Erythroblast (primary cell): Measurements from ENCODE around the gene RCCD1.

Experiments used
- DNase-seq, 2 experiments: peaks; one replicate each; lab custom pipeline; 2025; lab: John Stamatoyannopoulos, UW
- GATA1 ChIP-seq: IDR thresholded peaks from 2 replicates; pipeline ENCODE4 v1.6.1; 2011; ENCODE audit warnings: low read depth, mild to moderate bottlenecking, control low read depth, low read length, moderate library complexity
- POLR2A ChIP-seq: IDR thresholded peaks from 2 replicates; pipeline ENCODE4 v1.6.1; 2011; ENCODE audit warnings: mild to moderate bottlenecking, low read length

The RCCD1 gene

GRCh38 chr15:90929246-90930019 lies 25.3 kb upstream of the RCCD1 start:
- no peak for DNase-seq
- TF ChIP-seq GATA1 (no peak), POLR2A (no peak)

- TF ChIP-seq GATA1 (no peak), POLR2A (no peak)
- peak; percentile 38 to 55 for DNase-seq
These were observed 23.7 kb upstream of the RCCD1 start for GRCh38 chr15:90930861-90931574.

- no peak for DNase-seq
- TF ChIP-seq GATA1 = no peak
- TF ChIP-seq POLR2A = no peak
These were observed 23.2 kb upstream of the RCCD1 start for GRCh38 chr15:90931575-90931827.

DNA sequence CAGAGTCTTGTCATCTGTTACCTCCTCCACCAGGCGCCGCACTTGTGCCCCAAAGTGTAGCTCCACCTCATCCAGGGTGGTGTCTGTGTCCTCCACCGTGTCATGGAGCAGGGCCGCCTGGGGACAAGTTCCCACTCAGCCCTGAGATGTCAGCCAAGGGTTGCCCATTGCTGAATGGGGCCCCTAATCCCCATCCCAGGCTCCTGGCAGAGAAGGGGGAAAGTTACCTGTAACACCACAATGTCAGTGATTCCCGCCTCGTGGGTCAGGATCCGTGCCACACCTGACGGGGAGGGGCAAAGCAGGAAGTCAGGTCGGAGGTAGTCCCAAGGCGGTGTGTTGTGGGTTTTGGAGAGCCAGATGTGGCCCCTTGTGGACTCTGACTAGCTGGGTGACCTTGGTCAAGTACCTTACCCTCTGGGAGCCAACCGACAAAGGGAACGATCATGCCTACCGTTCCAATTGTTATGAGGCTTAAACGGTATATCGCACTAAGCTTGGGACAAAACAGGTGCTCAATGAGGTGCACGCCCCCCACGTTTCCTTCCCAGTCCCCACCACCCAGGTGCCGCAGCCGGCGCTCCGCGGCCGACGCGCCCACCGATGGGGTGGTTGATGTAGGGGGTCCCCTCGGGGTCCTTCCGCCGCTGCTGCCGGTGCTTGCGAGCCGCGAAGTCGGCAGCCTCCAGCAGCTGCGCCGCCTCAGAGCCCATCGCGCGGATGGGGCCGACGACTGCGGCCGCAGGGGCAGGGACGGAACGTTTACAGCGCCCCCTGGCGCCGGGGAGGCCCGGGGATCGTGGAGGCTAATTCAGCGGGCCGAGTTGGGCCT lies 22.6 kb upstream of the RCCD1 start, which contains the start of gene HDDC3:
Gene HDDC3 (minus strand): TSS at position 722 of the 832 bp plus-strand sequence. CDS start 9 bp downstream, at position 713.
- no peak for TF ChIP-seq GATA1
- TF ChIP-seq POLR2A = peak; percentile 86
- peak; percentile 93 to 95 for DNase-seq

GRCh38 chr15:90932660-90932991 lies 22.1 kb upstream of the RCCD1 start:
- DNase-seq = no peak
- TF ChIP-seq POLR2A = no peak
- no peak for TF ChIP-seq GATA1

DNA sequence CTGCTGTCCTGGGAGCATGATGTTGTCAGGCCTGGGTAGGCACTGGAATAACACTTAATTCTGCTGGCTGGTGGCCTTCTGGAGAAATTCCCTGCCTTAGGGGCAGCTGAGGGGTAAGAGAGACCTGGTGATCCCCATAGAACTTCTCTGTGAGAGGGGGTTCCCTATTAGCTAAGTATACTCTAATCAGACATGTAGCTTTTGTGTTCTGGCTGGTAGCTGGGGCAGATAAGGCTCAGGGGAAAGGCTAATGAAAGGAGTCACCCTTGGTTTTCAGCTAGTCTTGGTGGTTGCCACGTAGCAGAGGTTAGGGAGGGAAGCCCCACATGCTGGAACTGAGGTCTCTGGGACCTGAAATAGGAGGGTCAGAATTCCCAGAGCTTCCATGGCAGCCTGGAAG lies 21.4 kb upstream of the RCCD1 start:
- TF ChIP-seq POLR2A (peak; percentile 51), GATA1 (no peak)
- peak; percentile 81 to 91 for DNase-seq

GRCh38 chr15:90934256-90934948 lies 20.3 kb upstream of the RCCD1 start:
- peak; percentile 90 to 91 for DNase-seq
- no peak for TF ChIP-seq GATA1
- TF ChIP-seq POLR2A = no peak

DNA sequence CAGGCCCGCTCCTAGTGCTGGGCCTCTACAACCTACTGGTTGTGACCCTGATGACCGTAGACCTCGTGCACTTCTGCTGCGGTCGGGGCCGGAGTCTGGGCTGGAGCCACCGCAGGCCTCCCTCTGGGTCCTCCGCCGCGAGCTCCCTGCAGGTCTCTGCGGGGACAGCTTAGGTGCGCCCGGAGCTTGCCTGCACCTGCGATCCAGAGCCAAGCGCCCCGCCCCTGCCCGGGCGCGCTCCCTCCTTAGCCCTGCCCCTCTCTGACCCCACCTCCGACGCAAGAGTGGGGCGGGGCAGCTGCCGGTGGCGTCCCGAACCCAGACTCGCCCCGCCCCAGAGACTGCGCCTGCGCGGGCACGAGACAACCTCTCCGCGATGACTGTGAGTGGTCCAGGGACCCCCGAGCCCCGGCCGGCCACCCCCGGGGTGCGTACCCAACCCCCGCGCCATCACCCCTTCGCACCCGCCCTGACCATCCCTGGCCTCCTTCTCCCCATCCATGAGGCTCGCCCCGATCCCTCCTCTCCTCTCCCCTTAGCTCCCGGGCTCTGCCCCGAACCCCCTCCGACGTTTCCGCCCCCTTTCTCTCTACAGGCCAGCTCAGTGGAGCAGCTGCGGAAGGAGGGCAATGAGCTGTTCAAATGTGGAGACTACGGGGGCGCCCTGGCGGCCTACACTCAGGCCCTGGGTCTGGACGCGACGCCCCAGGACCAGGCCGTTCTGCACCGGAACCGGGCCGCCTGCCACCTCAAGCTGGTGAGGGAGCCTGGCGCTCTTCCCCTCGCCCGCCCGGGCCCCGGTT lies 19.5 kb upstream of the RCCD1 start, which contains the start of gene UNC45A:
Gene UNC45A (plus strand): TSS at position 337 of the 803 bp plus-strand sequence. CDS start 40 bp downstream, at position 377.
- DNase-seq = peak; percentile 90 to 94
- TF ChIP-seq POLR2A (peak; percentile 30), GATA1 (no peak)

DNA sequence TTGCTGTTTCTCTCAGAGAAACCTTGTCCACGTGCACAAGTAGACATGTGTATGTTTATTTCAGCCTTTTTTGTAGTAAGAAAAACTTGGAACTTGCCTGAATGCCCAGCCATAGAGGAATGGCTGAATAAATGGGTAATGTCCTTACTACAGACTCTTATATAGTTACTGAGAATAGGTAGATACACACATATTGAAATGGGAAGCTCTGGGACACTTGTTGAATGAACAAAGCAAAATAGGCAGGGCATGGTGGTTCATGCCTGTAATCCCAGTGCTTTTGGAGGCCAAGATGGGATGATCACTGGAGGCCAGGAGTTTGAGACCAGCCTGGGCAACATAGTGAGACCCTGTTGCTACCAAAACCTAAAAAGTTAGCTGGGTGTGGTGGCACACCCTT lies 17.9 kb upstream of the RCCD1 start:
- no peak for DNase-seq
- TF ChIP-seq GATA1 = no peak
- no peak for TF ChIP-seq POLR2A

- no peak for DNase-seq
- TF ChIP-seq GATA1 (no peak), POLR2A (no peak)
These were observed 16.4 kb upstream of the RCCD1 start for GRCh38 chr15:90938261-90938660.

DNA sequence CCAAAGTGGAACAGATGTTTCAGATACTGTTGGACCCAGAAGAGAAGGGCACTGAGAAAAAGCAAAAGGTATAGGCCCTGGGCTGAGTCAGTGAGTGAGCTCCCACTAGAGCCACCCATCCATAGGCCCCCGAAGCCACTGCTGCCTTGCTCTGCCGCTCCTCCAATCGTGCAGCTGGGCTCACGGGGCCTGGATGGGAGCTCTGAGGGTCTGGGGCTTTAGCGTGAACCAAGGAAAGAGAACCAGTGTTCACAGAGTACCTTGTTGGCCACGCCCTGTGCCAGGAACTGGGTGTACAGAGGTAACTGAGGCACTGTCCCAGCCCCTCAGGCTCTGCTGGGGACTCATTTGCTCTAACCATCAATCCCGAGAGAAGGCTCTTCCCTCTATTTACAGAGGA lies 14.9 kb upstream of the RCCD1 start:
- TF ChIP-seq GATA1 (no peak), POLR2A (no peak)

DNA sequence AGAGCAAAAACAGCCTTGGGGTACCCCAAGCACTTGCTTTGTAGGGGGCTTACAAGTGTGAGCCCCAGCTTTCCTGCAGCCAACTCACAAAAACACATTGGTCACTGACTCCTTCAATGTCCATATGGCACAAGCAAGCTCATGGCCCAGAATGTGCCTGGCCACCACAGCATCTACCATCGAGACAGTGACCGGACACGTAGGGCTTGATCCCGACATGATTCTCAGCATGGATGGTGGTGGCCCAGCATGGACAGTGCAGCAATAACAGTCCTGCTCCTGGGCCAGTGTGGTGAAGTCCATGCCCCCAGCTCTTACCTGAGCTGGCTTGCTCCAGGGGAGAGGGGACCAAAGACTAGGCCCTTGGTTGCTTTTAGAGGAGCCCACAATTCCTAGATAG lies 13.6 kb upstream of the RCCD1 start:
- DNase-seq = no peak
- no peak for TF ChIP-seq GATA1
- no peak for TF ChIP-seq POLR2A

More for the DNA sequence above, 14.9 kb upstream of the RCCD1 start:
- no peak for DNase-seq

GRCh38 chr15:90942354-90943120 lies 12.1 kb upstream of the RCCD1 start:
- DNase-seq = no peak
- no peak for TF ChIP-seq POLR2A
- no peak for TF ChIP-seq GATA1
